Measurements from ENCODE around the gene ISG20L2. TPM values are rescaled to one million over a fixed set of nuclear protein-coding genes. Genes with fewer than 3 reads are reported as not detected.

The ISG20L2 gene
- polyA plus RNA-seq, 1 donor from 2014 or later, result 39.7 TPM

- Mint-ChIP-seq H3K27ac (no peak overlapping the region), H3K36me3 (peaks cover 8% of the 10 kb centered on the region), H3K4me3 (no peak overlapping the region), H3K4me1 (peaks cover 0 to 2% (median 1%) of the 10 kb centered on the region in 3 donors), H3K27me3 (peaks cover 41% of the 10 kb centered on the region), H3K9me3 (no peaks in the 10 kb centered on the region)
Measured at GRCh38 chr1:156697481-156697880, 31.1 kb downstream of the ISG20L2 start.

GRCh38 chr1:156696755-156697154 lies 31.8 kb downstream of the ISG20L2 start:
- H3K9me3 Mint-ChIP-seq, result no peaks in the 10 kb centered on the region
- H3K4me1 Mint-ChIP-seq, result peaks cover 3 to 4% (median 4%) of the 10 kb centered on the region in 3 donors
- peaks cover 8% of the 10 kb centered on the region for H3K36me3 Mint-ChIP-seq
- no peak overlapping the region for H3K4me3 Mint-ChIP-seq
- no peak overlapping the region for H3K27ac Mint-ChIP-seq
- H3K27me3 Mint-ChIP-seq, result peaks cover 42% of the 10 kb centered on the region

- Mint-ChIP-seq H3K27ac (no peak overlapping the region), H3K36me3 (peaks cover 8% of the 10 kb centered on the region), H3K4me3 (no peak overlapping the region), H3K4me1 (peaks cover 4% of the 10 kb centered on the region in 3 donors), H3K27me3 (peaks cover 54% of the 10 kb centered on the region), H3K9me3 (peaks cover 0 to under 1% (median 0%) of the 10 kb centered on the region in 3 donors)
Measured at GRCh38 chr1:156694690-156694962, 33.9 kb downstream of the ISG20L2 start.

- Mint-ChIP-seq H3K27me3 (peaks cover 58% of the 10 kb centered on the region), H3K36me3 (peaks cover 9% of the 10 kb centered on the region), H3K9me3 (peaks cover 0 to 2% (median 0%) of the 10 kb centered on the region in 3 donors), H3K4me3 (no peak overlapping the region), H3K27ac (no peak overlapping the region), H3K4me1 (peaks cover 4 to 8% (median 6%) of the 10 kb centered on the region in 3 donors)
Measured at GRCh38 chr1:156693848-156694689, 34.5 kb downstream of the ISG20L2 start.

- Mint-ChIP-seq H3K9me3 (peaks cover 0 to 2% (median 0%) of the 10 kb centered on the region in 3 donors), H3K4me1 (peaks cover 4 to 8% (median 7%) of the 10 kb centered on the region in 3 donors), H3K27ac (no peak overlapping the region), H3K27me3 (peaks cover 66% of the 10 kb centered on the region), H3K36me3 (peaks cover 7% of the 10 kb centered on the region), H3K4me3 (no peak overlapping the region)
Measured at GRCh38 chr1:156692925-156693847, 35.4 kb downstream of the ISG20L2 start.

- H3K27ac Mint-ChIP-seq, result no peak overlapping the region
- peaks cover 4 to 8% (median 7%) of the 10 kb centered on the region in 3 donors for H3K4me1 Mint-ChIP-seq
- H3K9me3 Mint-ChIP-seq, result peaks cover 0 to 2% (median 0%) of the 10 kb centered on the region in 3 donors
- H3K4me3 Mint-ChIP-seq, result no peak overlapping the region
- peaks cover 64% of the 10 kb centered on the region for H3K27me3 Mint-ChIP-seq
- peaks cover 5% of the 10 kb centered on the region for H3K36me3 Mint-ChIP-seq
Measured at GRCh38 chr1:156692441-156692924, 36.1 kb downstream of the ISG20L2 start.

- Mint-ChIP-seq H3K36me3 (peaks cover 3% of the 10 kb centered on the region), H3K4me3 (peak overlapping the region in 2 of 4 donors; percentile 23 to 61), H3K27me3 (peaks cover 60% of the 10 kb centered on the region), H3K4me1 (peaks cover 4 to 8% (median 7%) of the 10 kb centered on the region in 3 donors), H3K9me3 (peaks cover 0 to 2% (median 0%) of the 10 kb centered on the region in 3 donors), H3K27ac (no peak overlapping the region)
Measured at GRCh38 chr1:156691665-156692440, 36.7 kb downstream of the ISG20L2 start.

GRCh38 chr1:156691191-156691590 lies 37.4 kb downstream of the ISG20L2 start:
- peaks cover 54% of the 10 kb centered on the region for H3K27me3 Mint-ChIP-seq
- H3K4me3 Mint-ChIP-seq, result no peak overlapping the region
- H3K9me3 Mint-ChIP-seq, result peaks cover 0 to 2% (median 0%) of the 10 kb centered on the region in 3 donors
- peaks cover 4 to 8% (median 6%) of the 10 kb centered on the region in 3 donors for H3K4me1 Mint-ChIP-seq
- no peak overlapping the region for H3K27ac Mint-ChIP-seq
- peaks cover 3% of the 10 kb centered on the region for H3K36me3 Mint-ChIP-seq

GRCh38 chr1:156690675-156691036 lies 37.9 kb downstream of the ISG20L2 start:
- Mint-ChIP-seq H3K4me3 (no peak overlapping the region), H3K27me3 (peaks cover 54% of the 10 kb centered on the region), H3K9me3 (peaks cover 0 to 2% (median 0%) of the 10 kb centered on the region in 3 donors), H3K4me1 (peaks cover 4 to 8% (median 6%) of the 10 kb centered on the region in 3 donors), H3K27ac (no peak overlapping the region), H3K36me3 (peaks cover 3% of the 10 kb centered on the region)

GRCh38 chr1:156689953-156690674 lies 38.5 kb downstream of the ISG20L2 start:
- H3K36me3 Mint-ChIP-seq, result peaks cover 3% of the 10 kb centered on the region
- H3K27me3 Mint-ChIP-seq, result peaks cover 56% of the 10 kb centered on the region
- H3K4me1 Mint-ChIP-seq, result peaks cover 4 to 8% (median 6%) of the 10 kb centered on the region in 3 donors
- H3K27ac Mint-ChIP-seq, result no peak overlapping the region
- peaks cover 0 to 2% (median 0%) of the 10 kb centered on the region in 3 donors for H3K9me3 Mint-ChIP-seq
- no peak overlapping the region for H3K4me3 Mint-ChIP-seq

- Mint-ChIP-seq H3K36me3 (peaks cover 3% of the 10 kb centered on the region), H3K27ac (peak overlapping the region in 1 of 3 donors; percentile 23), H3K9me3 (peaks cover 0 to 2% (median 0%) of the 10 kb centered on the region in 3 donors), H3K27me3 (peaks cover 59% of the 10 kb centered on the region), H3K4me3 (peak overlapping the region in 2 of 4 donors; percentile 63 to 93), H3K4me1 (peaks cover 4 to 8% (median 6%) of the 10 kb centered on the region in 3 donors)
Measured at GRCh38 chr1:156689035-156689952, 39.3 kb downstream of the ISG20L2 start.

GRCh38 chr1:156684227-156684782 lies 44.3 kb downstream of the ISG20L2 start:
- Mint-ChIP-seq H3K4me1 (peaks cover 3 to 13% (median 8%) of the 10 kb centered on the region in 3 donors), H3K4me3 (no peak overlapping the region), H3K9me3 (no peaks in the 10 kb centered on the region), H3K27me3 (peaks cover 46% of the 10 kb centered on the region), H3K27ac (no peak overlapping the region), H3K36me3 (no peaks in the 10 kb centered on the region)
